K562 (cell line): Measurements from ENCODE around the gene DMD. TPM values are rescaled to one million over a fixed set of nuclear protein-coding genes. Genes with fewer than 3 reads are reported as not detected.

Experiments
- ATAC-seq: fragments of 200-7000 bp; cut with Tn5 transposase; 3 replicates; pipeline ENCODE4 v1.9.1; 2020; ENCODE audit warnings: moderate library complexity
- BruUV-seq: library from RNA; stranded (reverse); fragments of 400-500 nt; replicated peaks from 2 replicates; lab custom pipeline; 2021; lab: Mats Ljungman, UMichigan
- CTCF ChIA-PET: fragments of 300-600 bp; formaldehyde crosslinking; extraction: SDS; loops from one replicate; lab custom pipeline; 2021; ENCODE audit warnings: low intra/inter-chr PET ratio; lab: Yijun Ruan, JAX
- POLR2A ChIA-PET: fragments of 300-600, 350-650 bp; sonication (Branson Sonifier 250); formaldehyde crosslinking; extraction: SDS; loops from one replicate; lab custom pipeline; 2021; ENCODE audit warnings: antibody characterized with exemption, inconsistent platforms; lab: Yijun Ruan, JAX
- DNase-seq, 4 experiments: peaks; one replicate each; pipeline versions ENCODE4 v3.0.0 to v3.0.0-alpha.2; 2011 to 2018; ENCODE audit warnings: low spot score in 3 of 4, mixed read lengths in 3 of 4; ENCODE audit errors: extremely low read depth in 1 of 4
- FAIRE-seq: peaks from 2 replicates; lab custom pipeline; 2011; peaks lifted over from hg19 to GRCh38; lab: Jason Lieb, UNC
- H2AFZ ChIP-seq: 2 replicates; pipeline ENCODE4 v1.6.0; 2011; ENCODE audit warnings: low read depth, low read length, control low read depth, inconsistent platforms
- H3K27ac ChIP-seq: fragments of 200-600 bp; 3 replicates; pipeline ENCODE4 v1.8.0; 2011; ENCODE audit warnings: low read depth, mild to moderate bottlenecking, control low read depth, inconsistent platforms, low read length, moderate library complexity, mixed read lengths; ENCODE audit errors: extremely low read depth
- H3K27me3 ChIP-seq, 2 experiments: fragments of 300-600 bp in 1 of 2; 2 replicates in 1 of 2; 3 replicates in 1 of 2; pipeline versions ENCODE4 v1.6.0 to v1.8.0; 2011; ENCODE audit warnings: inconsistent platforms in 2 of 2, low read length in 2 of 2, mild to moderate bottlenecking in 1 of 2, mixed read lengths in 1 of 2, moderate library complexity in 1 of 2; ENCODE audit not compliant: control insufficient read depth in 2 of 2, insufficient read depth in 2 of 2
- H3K36me3 ChIP-seq: fragments of 300-600 bp; 3 replicates; pipeline ENCODE4 v1.8.0; 2011; ENCODE audit warnings: mild to moderate bottlenecking, low read length, inconsistent platforms; ENCODE audit not compliant: control insufficient read depth, insufficient read depth
- H3K4me1 ChIP-seq, 2 experiments: fragments of 200-600 bp in 1 of 2; replicated peaks in 1 of 2; 2 replicates in 1 of 2; 3 replicates in 1 of 2; pipeline versions ENCODE4 v1.5.1 to v1.8.0; 2011; ENCODE audit warnings: inconsistent platforms in 2 of 2, low read length in 2 of 2, mild to moderate bottlenecking in 1 of 2, mixed read lengths in 1 of 2, moderate library complexity in 1 of 2; ENCODE audit not compliant: control insufficient read depth in 2 of 2, insufficient read depth in 2 of 2
- H3K4me2 ChIP-seq: 2 replicates; pipeline ENCODE4 v1.6.1; 2011; ENCODE audit warnings: low read length, control low read depth, inconsistent platforms, mixed read lengths; ENCODE audit not compliant: insufficient read depth
- H3K4me3 ChIP-seq: fragments of 200-600 bp; sonication (generic), shearing (Covaris generic); 2 replicates; pipeline ENCODE4 v1.5.1; 2016; ENCODE audit warnings: control low read depth, inconsistent platforms
- H3K79me2 ChIP-seq: fragments of 200-600 bp; 3 replicates; pipeline ENCODE4 v1.8.0; 2011; ENCODE audit warnings: low read length, inconsistent platforms; ENCODE audit not compliant: control insufficient read depth, insufficient read depth
- H3K9ac ChIP-seq, 2 experiments: 2 replicates each; pipeline versions ENCODE4 v1.6.0 to v1.6.1; 2011; ENCODE audit warnings: low read depth in 2 of 2, low read length in 2 of 2, control low read depth in 1 of 2, inconsistent platforms in 1 of 2, mild to moderate bottlenecking in 1 of 2, mixed read lengths in 1 of 2; ENCODE audit not compliant: insufficient read depth in 1 of 2
- H3K9me1 ChIP-seq: one replicate; pipeline ENCODE4 v1.6.0; 2011; ENCODE audit warnings: inconsistent platforms, mild to moderate bottlenecking, low read length, moderate library complexity; ENCODE audit not compliant: control insufficient read depth, insufficient read depth
- H3K9me3 ChIP-seq: replicated peaks from 2 replicates; pipeline ENCODE4 v1.5.1; 2011; ENCODE audit warnings: low read depth, low read length, inconsistent platforms; ENCODE audit not compliant: control insufficient read depth, insufficient read depth
- H4K20me1 ChIP-seq: replicated peaks from 2 replicates; pipeline ENCODE4 v1.6.1; 2011; ENCODE audit warnings: low read length, inconsistent platforms, mixed read lengths; ENCODE audit not compliant: control insufficient read depth, insufficient read depth
- CBX8 ChIP-seq: fragments of 200-600 bp; sonication (generic); IDR thresholded peaks from 2 replicates; pipeline ENCODE4 v1.6.1; 2012; ENCODE audit warnings: borderline replicate concordance, mixed run types, low read depth, mild to moderate bottlenecking, moderate library complexity, mixed read lengths, low read length, control low read depth, inconsistent platforms; ENCODE audit not compliant: poor library complexity, severe bottlenecking; ENCODE audit errors: extremely low read depth
- CXXC5 ChIP-seq: fragments of 250-450 bp; sonication (Bioruptor Pico); IDR thresholded peaks from 2 replicates; pipeline ENCODE4 v1.8.0; 2022; ENCODE audit warnings: inconsistent platforms, mild to moderate bottlenecking, moderate library complexity
- HMG20B ChIP-seq: fragments of 250-450 bp; sonication (Bioruptor Pico); IDR thresholded peaks from 2 replicates; pipeline ENCODE4 v1.5.0; 2021; ENCODE audit warnings: mild to moderate bottlenecking
- MCM7 ChIP-seq, 2 experiments: fragments of 450-650 bp; IDR thresholded peaks; 2 replicates each; pipeline ENCODE4 v1.6.1; 2016 to 2018
- MYBL2 ChIP-seq, 2 experiments: fragments of 450-650 bp in 1 of 2; sonication (generic) in 1 of 2; formaldehyde crosslinking in 1 of 2; IDR thresholded peaks; 2 replicates each; pipeline versions ENCODE4 v1.6.1 to v1.8.1; 2017 to 2022; ENCODE audit warnings: borderline replicate concordance in 1 of 2, inconsistent platforms in 1 of 2, low read depth in 1 of 2, mild to moderate bottlenecking in 1 of 2, missing genetic modification reagents in 1 of 2, moderate library complexity in 1 of 2
- NR4A1 ChIP-seq, 2 experiments: fragments of 250-450 bp in 1 of 2; fragments of 450-650 bp in 1 of 2; sonication (Bioruptor Pico) in 1 of 2; IDR thresholded peaks; 2 replicates each; pipeline versions ENCODE4 v1.4.0 to v1.6.1; 2016 to 2020; ENCODE audit warnings: mild to moderate bottlenecking in 2 of 2, missing compliant biosample characterization in 1 of 2, missing genetic modification characterization in 1 of 2, moderate library complexity in 1 of 2
- POLR2AphosphoS2 ChIP-seq: IDR thresholded peaks from 2 replicates; pipeline ENCODE4 v1.6.1; 2012; ENCODE audit warnings: low read length, improper control_type of control experiment
- TEAD4 ChIP-seq, 2 experiments: sonication (generic) in 1 of 2; formaldehyde crosslinking in 1 of 2; IDR thresholded peaks; 2 replicates each; pipeline versions ENCODE4 v1.6.1 to v1.8.0; 2012 to 2022; ENCODE audit warnings: borderline replicate concordance in 1 of 2, inconsistent platforms in 1 of 2, low read length in 1 of 2, mild to moderate bottlenecking in 1 of 2, missing genetic modification reagents in 1 of 2
- ZNF41 ChIP-seq: fragments of 250-450 bp; sonication (Bioruptor Pico); conservative IDR thresholded peaks from 2 replicates; pipeline ENCODE4 v1.4.0; 2020; ENCODE audit warnings: mild to moderate bottlenecking
- WGBS: fragments of 100-300 bp; shearing (Covaris generic); methylation state at CpG from one replicate; pipeline ENCODE4 v1.1.6; 2016; ENCODE audit warnings: low coverage, mixed read lengths; ENCODE audit not compliant: insufficient coverage; ENCODE audit errors: missing lambda C conversion rate; 5-methylcytosine and 5-hydroxymethylcytosine counted together
- in situ Hi-C: fragments of 300-500 bp; cut with MboI; formaldehyde crosslinking; loops from 4 replicates; pipeline ENCODE4 v1.15.0; 2018; ENCODE audit warnings: inconsistent platforms, mixed read lengths
- intact Hi-C: fragments of 100-400 bp; cut with micrococcal nuclease; formaldehyde crosslinking; loops from 2 replicates; pipeline ENCODE4 v1.14.2; 2022
- polyA plus RNA-seq, 8 experiments: library from polyadenylated mRNA; depleted of rRNA in 4 of 8; stranded (reverse) in 5 of 8; unstranded in 3 of 8; fragments of >200 nt; fragmentation: Nextera tagmentation in 2 of 8; fragmentation: Illumina TruSeq in 1 of 8; extraction: Ambion mirVana in 2 of 8; extraction: Trizol in 1 of 8; gene quantifications; 2 replicates each; pipeline versions ENCODE4 v1.2.1 to v1.2.3, GENCODE V29; 2011 to 2014; ENCODE audit warnings: inconsistent platforms in 1 of 8, missing spikeins in 1 of 8
- total RNA-seq, 7 experiments: library from RNA; depleted of rRNA in 6 of 7; stranded (reverse); fragments of >200 nt in 6 of 7; fragmentation: Illumina TruSeq in 2 of 7; extraction: Trizol in 2 of 7; gene quantifications; 2 replicates each; pipeline versions ENCODE4 v1.2.1 to v1.2.3, GENCODE V29; 2011 to 2021; ENCODE audit warnings: low replicate concordance in 1 of 7
- TF ChIP-seq, protein P1 (sequence below): sonication (generic); formaldehyde crosslinking; IDR thresholded peaks from 2 replicates; pipeline ENCODE4 v1.8.1; 2023; ENCODE audit warnings: mild to moderate bottlenecking, missing genetic modification reagents

The DMD gene
- total and polyA plus RNA-seq, 9 of the 15 experiments (the other 6 are each of a cell fraction or from before 2014, with no cell fraction given), result 3.8 to 20.4 (median 11.4) TPM

DNA sequence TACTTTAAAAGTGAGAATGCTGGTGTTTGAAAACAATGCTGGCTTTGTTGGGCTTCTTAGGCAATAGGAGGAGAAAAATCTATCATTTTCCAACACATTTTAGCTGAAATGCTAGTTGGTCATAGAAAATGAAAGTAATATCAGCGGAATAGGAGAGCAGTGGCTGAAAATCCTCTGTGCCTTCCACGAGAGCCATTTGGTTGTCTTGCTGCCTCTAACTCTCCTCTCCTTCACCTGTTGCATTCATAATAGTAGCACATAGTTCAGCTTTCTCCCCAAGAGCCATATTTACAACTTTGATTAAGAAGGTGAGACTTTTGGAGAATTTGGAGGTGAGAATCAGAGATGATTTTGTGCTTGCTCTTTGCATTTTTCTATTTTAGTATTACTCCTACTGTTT, 1290.1 kb downstream of the DMD start (continued):
- TF ChIP-seq CBX8 (no peak), TEAD4 (IDR thresholded peaks at IDR 0.05; ENCODE audit: low read length) (no peak), TEAD4 (CRISPR knock-in tag; IDR thresholded peaks at IDR 0.05; ENCODE audit: borderline replicate concordance) (no peak), CXXC5 (CRISPR knock-in tag) (no peak), MYBL2 (IDR thresholded peaks at IDR 0.05; ENCODE audit: low read depth) (no peak), MYBL2 (CRISPR knock-in tag; IDR thresholded peaks at IDR 0.05; ENCODE audit: borderline replicate concordance) (no peak)

DNA sequence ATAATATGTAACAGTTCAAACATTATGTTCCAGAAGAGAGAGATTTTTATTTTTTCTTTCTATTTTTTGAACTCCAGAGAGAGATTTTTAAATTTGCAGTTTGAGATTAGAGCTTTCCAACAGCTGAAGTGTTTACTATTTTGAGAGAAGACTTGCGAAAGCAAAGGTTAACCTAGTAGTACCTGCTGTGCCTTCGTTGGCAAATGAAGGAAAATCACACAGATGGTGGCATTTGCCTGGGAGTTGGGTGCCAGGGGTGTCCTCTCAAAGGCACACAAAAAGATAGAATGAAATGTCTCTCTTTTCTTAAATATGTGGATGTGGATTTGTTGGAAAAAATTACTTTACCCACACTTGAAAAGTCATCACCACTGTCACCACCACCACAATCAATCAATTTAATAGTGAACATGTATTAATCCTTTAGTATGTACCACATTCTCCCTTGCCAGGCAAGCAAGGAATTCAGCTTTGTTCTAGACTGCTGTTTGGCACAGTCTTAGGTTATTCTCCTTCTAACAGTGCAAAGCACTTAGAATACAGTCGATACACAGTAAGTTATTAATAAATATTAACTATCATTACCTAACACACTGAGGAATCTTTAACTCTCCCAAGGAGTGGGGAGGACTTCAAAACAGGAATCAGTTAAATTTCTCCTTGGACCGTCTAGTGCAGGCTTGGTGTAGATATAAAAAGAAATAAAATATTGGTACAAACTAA, 1301.3 kb downstream of the DMD start:
- Histone ChIP-seq H3K9me3 (no peaks in the 10 kb centered on the region), H3K4me1 (no peaks in the 10 kb centered on the region), H3K9me1 (no peaks in the 10 kb centered on the region), H3K4me2 (no peak overlapping the region), H4K20me1 (no peaks in the 10 kb centered on the region), H3K9ac (no peak overlapping the region), H3K36me3 (no peaks in the 10 kb centered on the region), H2AFZ (no peak overlapping the region), H3K27ac (no peak overlapping the region), H3K4me3 (no peak overlapping the region), H3K27me3 (no peaks in the 10 kb centered on the region; a peak in 1 of 5 replicates), H3K79me2 (no peaks in the 10 kb centered on the region)
- ChIA-PET POLR2A (no interaction called here), CTCF (no interaction called here)
- DNase-seq (no peak), ATAC-seq (no peak), FAIRE-seq (no peak)
- TF ChIP-seq ZNF41 (no peak), NR4A1 (CRISPR knock-in tag; IDR thresholded peaks at IDR 0.05) (no peak), NR4A1 (tag; IDR thresholded peaks at IDR 0.05) (no peak), POLR2AphosphoS2 (no peak), HMG20B (CRISPR knock-in tag) (no peak), MCM7 (IDR thresholded peaks at IDR 0.05) (no peak)
- TF ChIP-seq, protein P1, sequence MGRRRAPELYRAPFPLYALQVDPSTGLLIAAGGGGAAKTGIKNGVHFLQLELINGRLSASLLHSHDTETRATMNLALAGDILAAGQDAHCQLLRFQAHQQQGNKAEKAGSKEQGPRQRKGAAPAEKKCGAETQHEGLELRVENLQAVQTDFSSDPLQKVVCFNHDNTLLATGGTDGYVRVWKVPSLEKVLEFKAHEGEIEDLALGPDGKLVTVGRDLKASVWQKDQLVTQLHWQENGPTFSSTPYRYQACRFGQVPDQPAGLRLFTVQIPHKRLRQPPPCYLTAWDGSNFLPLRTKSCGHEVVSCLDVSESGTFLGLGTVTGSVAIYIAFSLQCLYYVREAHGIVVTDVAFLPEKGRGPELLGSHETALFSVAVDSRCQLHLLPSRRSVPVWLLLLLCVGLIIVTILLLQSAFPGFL (CRISPR knock-in tag), result no peak
- WGBS, result 3% methylated on average over 4 of the region's 4 CpGs
- intact Hi-C loops, result no loop called here
- no TSS peak for BruUV-seq
- in situ Hi-C loops, result no loop called here
